KOPT-K1 (cell line): Measurements from ENCODE around the gene ALS2CL.
"Not testable (repeated sequence)": the region's sequence is repeated elsewhere in the genome, so short reads cannot be mapped to it uniquely, and the experiment has no call there.

Source experiments
- H3K27ac ChIP-seq: fragments of 200-600 bp; sonication (generic); 2 replicates; pipeline ENCODE4 v1.5.1; 2016; ENCODE audit warnings: antibody characterized with exemption, mild to moderate bottlenecking, low read depth, low read length; ENCODE audit not compliant: poor library complexity, severe bottlenecking
- H3K36me3 ChIP-seq: fragments of 200-600 bp; sonication (generic); 2 replicates; pipeline ENCODE4 v1.5.1; 2017; ENCODE audit warnings: antibody characterized with exemption, mild to moderate bottlenecking, low read length, moderate library complexity; ENCODE audit not compliant: insufficient read depth
- H3K9me3 ChIP-seq: fragments of 200-600 bp; sonication (generic); 2 replicates; pipeline ENCODE4 v1.5.1; 2017; ENCODE audit warnings: antibody characterized with exemption, low read length, mild to moderate bottlenecking; ENCODE audit not compliant: insufficient read depth, poor library complexity, severe bottlenecking

ALS2CL gene

GRCh38 chr3:46711305-46711704, 17.8 kb upstream of the ALS2CL start:
- H3K27ac ChIP-seq = no peak overlapping the region
- no peaks in the 10 kb centered on the region for H3K9me3 ChIP-seq
- no peaks in the 10 kb centered on the region for H3K36me3 ChIP-seq

- Histone ChIP-seq H3K9me3 (no peaks in the 10 kb centered on the region), H3K27ac (no peak overlapping the region), H3K36me3 (no peaks in the 10 kb centered on the region)
Observed at GRCh38 chr3:46710671-46711295, 17.3 kb upstream of the ALS2CL start.

- H3K27ac ChIP-seq = no peak overlapping the region
- H3K36me3 ChIP-seq = no peaks in the 10 kb centered on the region
- no peaks in the 10 kb centered on the region for H3K9me3 ChIP-seq
Observed at GRCh38 chr3:46710229-46710628, 16.8 kb upstream of the ALS2CL start.

GRCh38 chr3:46709721-46710120, 16.2 kb upstream of the ALS2CL start:
- Histone ChIP-seq H3K36me3 (no peaks in the 10 kb centered on the region), H3K9me3 (no peaks in the 10 kb centered on the region), H3K27ac (no peak overlapping the region)

GRCh38 chr3:46709157-46709654, 15.7 kb upstream of the ALS2CL start:
- Histone ChIP-seq H3K9me3 (no peaks in the 10 kb centered on the region), H3K36me3 (no peaks in the 10 kb centered on the region), H3K27ac (no peak overlapping the region)

GRCh38 chr3:46708401-46709156, 15.1 kb upstream of the ALS2CL start:
- Histone ChIP-seq H3K9me3 (no peaks in the 10 kb centered on the region), H3K36me3 (no peaks in the 10 kb centered on the region), H3K27ac (no peak overlapping the region)

- Histone ChIP-seq H3K27ac (no peak overlapping the region), H3K9me3 (no peaks in the 10 kb centered on the region), H3K36me3 (no peaks in the 10 kb centered on the region)
Observed at GRCh38 chr3:46707601-46708011, 14.1 kb upstream of the ALS2CL start.

- Histone ChIP-seq H3K36me3 (no peaks in the 10 kb centered on the region), H3K9me3 (no peaks in the 10 kb centered on the region)
Observed at GRCh38 chr3:46706771-46707582, 13.5 kb upstream of the ALS2CL start.

GRCh38 chr3:46705751-46706552, 12.5 kb upstream of the ALS2CL start:
- no peaks in the 10 kb centered on the region for H3K9me3 ChIP-seq
- H3K36me3 ChIP-seq = no peaks in the 10 kb centered on the region
- H3K27ac ChIP-seq = no peak overlapping the region

More at GRCh38 chr3:46706771-46707582, 13.5 kb upstream of the ALS2CL start:
- H3K27ac ChIP-seq = no peak overlapping the region

- H3K27ac ChIP-seq = no peak overlapping the region
- no peaks in the 10 kb centered on the region for H3K9me3 ChIP-seq
- H3K36me3 ChIP-seq = no peaks in the 10 kb centered on the region
Observed at GRCh38 chr3:46705022-46705530, 11.6 kb upstream of the ALS2CL start.

GRCh38 chr3:46704346-46704745, 10.9 kb upstream of the ALS2CL start:
- not testable (repeated sequence) for H3K27ac ChIP-seq, H3K9me3 ChIP-seq, H3K36me3 ChIP-seq

GRCh38 chr3:46703013-46703520, 9.6 kb upstream of the ALS2CL start:
- Histone ChIP-seq H3K9me3 (no peaks in the 10 kb centered on the region), H3K36me3 (no peaks in the 10 kb centered on the region), H3K27ac (no peak overlapping the region)

GRCh38 chr3:46702246-46703012, 8.9 kb upstream of the ALS2CL start:
- Histone ChIP-seq H3K9me3 (no peaks in the 10 kb centered on the region), H3K36me3 (no peaks in the 10 kb centered on the region), H3K27ac (no peak overlapping the region)
